BJ (cell line): ENCODE measurements around the gene PRKCZ. TPM values are rescaled to one million over a fixed set of nuclear protein-coding genes. Genes with fewer than 3 reads are reported as not detected.

Experiments
- CTCF ChIA-PET: fragments of 350-600 bp; formaldehyde crosslinking; extraction: SDS; loops from one replicate; lab custom pipeline; 2021; ENCODE audit warnings: antibody characterized with exemption, inconsistent platforms; lab: Yijun Ruan, JAX
- POLR2A ChIA-PET: fragments of 300-600 bp; sonication (Branson Sonifier 250); formaldehyde crosslinking; extraction: SDS; loops from one replicate; lab custom pipeline; 2021; ENCODE audit warnings: antibody characterized with exemption; lab: Charles Lee
- DNase-seq: peaks from one replicate; pipeline ENCODE4 v3.0.0-alpha.2; 2011; ENCODE audit warnings: low read depth
- H3K27me3 ChIP-seq: 2 replicates; pipeline ENCODE4 v1.6.0; 2011; ENCODE audit warnings: low read length; ENCODE audit not compliant: control insufficient read depth, insufficient read depth
- H3K36me3 ChIP-seq: 2 replicates; pipeline ENCODE4 v1.5.1; 2011; ENCODE audit warnings: low read length; ENCODE audit not compliant: control insufficient read depth, insufficient read depth
- H3K4me3 ChIP-seq: 2 replicates; pipeline ENCODE4 v1.5.1; 2011; ENCODE audit warnings: low read depth, mild to moderate bottlenecking, control low read depth, low read length
- polyA plus RNA-seq: library from polyadenylated mRNA; depleted of rRNA; stranded (reverse); fragments of >200 nt; gene quantifications from 2 replicates; pipeline ENCODE4 v1.2.3, GENCODE V29; 2011
- TF ChIP-seq, protein P1 (sequence below): IDR thresholded peaks from 2 replicates; pipeline ENCODE4 v1.5.1; 2011; ENCODE audit warnings: low read depth, mild to moderate bottlenecking, control low read depth, inconsistent platforms, low read length, moderate library complexity; ENCODE audit not compliant: insufficient read depth

PRKCZ gene
- polyA plus RNA-seq, 1 experiment: 2.3 TPM

DNA sequence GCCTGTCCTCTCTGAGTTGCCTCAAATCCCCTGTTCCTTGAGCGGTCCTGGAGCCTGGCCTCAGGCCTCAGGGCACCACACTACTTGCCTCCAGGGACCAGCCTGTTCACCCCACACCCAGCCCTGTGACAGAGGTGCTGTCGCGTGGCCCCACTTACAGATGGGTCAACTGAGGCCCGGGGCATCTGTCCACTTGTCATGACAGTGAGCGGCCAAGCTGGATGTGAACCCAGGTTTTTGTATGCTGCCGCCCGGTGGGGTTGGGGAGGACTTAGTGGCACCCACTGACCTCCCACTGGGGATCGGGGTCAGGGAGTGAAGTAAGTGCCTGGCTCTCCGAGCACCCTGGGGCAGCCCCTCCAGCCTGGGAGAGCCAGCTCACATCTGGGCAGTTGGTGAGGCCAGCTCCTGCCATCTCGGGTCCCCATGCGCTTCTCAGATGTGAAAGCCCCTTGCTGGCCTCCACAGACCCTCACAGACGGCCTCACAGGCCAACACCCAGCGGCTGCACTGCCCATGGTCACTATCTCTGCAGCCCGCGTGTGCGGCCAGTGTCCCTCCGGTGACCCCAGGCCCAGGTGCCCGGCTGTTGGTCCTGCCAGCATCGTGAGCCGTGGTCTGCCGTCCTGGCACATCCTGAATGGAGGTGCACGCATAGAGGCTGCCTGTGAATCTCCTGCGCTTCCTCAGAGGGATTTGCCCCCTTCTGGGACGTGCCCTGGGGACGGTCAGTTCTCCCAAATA, 153.6 kb downstream of the PRKCZ start:
- ChIA-PET CTCF (interaction anchor here (0.9 to 3.6 kb wide), 3 partner anchors 9 to 178 kb away, joined by 3 to 18 read pairs (median 11); partner anchors contain the start of gene FAAP20), POLR2A (interaction anchor here (0.6 to 1.3 kb wide), 2 partner anchors 9 to 12 kb away, joined by 4 read pairs; partner anchors contain the start of gene FAAP20)
- TF ChIP-seq, protein P1, sequence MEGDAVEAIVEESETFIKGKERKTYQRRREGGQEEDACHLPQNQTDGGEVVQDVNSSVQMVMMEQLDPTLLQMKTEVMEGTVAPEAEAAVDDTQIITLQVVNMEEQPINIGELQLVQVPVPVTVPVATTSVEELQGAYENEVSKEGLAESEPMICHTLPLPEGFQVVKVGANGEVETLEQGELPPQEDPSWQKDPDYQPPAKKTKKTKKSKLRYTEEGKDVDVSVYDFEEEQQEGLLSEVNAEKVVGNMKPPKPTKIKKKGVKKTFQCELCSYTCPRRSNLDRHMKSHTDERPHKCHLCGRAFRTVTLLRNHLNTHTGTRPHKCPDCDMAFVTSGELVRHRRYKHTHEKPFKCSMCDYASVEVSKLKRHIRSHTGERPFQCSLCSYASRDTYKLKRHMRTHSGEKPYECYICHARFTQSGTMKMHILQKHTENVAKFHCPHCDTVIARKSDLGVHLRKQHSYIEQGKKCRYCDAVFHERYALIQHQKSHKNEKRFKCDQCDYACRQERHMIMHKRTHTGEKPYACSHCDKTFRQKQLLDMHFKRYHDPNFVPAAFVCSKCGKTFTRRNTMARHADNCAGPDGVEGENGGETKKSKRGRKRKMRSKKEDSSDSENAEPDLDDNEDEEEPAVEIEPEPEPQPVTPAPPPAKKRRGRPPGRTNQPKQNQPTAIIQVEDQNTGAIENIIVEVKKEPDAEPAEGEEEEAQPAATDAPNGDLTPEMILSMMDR: no peak
- Histone ChIP-seq H3K4me3 (peak overlapping the region; percentile 55), H3K36me3 (peaks cover 1% of the 10 kb centered on the region; the same call in 1 of the 2 replicates), H3K27me3 (no peaks in the 10 kb centered on the region)
- no peak for DNase-seq

DNA sequence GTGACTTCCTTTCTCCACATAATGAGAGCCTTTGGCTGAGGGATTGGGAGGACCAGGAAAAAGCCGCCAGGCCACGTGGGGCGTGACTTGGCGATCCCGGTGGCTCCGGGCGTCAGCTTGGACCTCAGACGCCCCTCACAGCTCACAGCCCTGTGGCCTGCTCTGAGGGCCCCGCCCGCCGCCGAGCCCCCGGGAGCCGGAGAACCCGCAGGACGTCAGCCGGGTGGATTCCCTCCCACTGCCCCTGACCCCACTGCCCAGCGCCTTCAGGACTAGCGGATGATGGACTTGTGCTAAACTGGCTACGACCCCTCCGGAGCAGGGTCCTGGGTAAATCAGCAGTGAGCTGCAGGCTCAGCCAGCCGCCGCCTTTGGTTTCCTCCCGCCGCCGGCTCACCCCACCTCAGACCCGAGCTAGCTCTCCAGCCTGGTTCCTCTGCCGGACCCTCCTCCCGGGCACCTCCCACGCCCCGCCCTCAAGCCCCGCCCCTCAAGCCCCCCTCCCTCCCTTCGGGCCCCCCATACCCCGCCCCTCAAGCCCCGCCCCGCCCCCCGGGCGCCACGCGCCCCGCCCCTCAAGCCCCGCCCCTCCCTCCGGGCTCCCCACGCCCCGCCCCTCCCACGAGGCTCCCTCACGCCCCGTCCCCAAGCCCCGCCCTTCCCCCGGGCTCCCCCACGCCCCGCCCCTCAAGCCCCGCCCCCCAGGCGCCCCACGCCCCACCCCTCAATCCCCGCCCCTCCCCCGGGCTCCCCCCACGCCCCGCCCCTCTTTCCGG, 154.4 kb downstream of the PRKCZ start:
- ChIA-PET CTCF (interaction anchor here (0.9 to 3.6 kb wide), 3 partner anchors 9 to 177 kb away, joined by 4 to 18 read pairs (median 11); partner anchors contain the start of gene FAAP20), POLR2A (interaction anchor here (0.6 to 1.3 kb wide), 2 partner anchors 10 to 11 kb away, joined by 4 read pairs; partner anchors contain the start of gene FAAP20)
- peaks cover 1% of the 10 kb centered on the region; the same call in 1 of the 2 replicates for H3K36me3 ChIP-seq
- no peaks in the 10 kb centered on the region for H3K27me3 ChIP-seq
- peak overlapping the region; percentile 55 for H3K4me3 ChIP-seq
- DNase-seq: no peak
- TF ChIP-seq, protein P1: no peak

DNA sequence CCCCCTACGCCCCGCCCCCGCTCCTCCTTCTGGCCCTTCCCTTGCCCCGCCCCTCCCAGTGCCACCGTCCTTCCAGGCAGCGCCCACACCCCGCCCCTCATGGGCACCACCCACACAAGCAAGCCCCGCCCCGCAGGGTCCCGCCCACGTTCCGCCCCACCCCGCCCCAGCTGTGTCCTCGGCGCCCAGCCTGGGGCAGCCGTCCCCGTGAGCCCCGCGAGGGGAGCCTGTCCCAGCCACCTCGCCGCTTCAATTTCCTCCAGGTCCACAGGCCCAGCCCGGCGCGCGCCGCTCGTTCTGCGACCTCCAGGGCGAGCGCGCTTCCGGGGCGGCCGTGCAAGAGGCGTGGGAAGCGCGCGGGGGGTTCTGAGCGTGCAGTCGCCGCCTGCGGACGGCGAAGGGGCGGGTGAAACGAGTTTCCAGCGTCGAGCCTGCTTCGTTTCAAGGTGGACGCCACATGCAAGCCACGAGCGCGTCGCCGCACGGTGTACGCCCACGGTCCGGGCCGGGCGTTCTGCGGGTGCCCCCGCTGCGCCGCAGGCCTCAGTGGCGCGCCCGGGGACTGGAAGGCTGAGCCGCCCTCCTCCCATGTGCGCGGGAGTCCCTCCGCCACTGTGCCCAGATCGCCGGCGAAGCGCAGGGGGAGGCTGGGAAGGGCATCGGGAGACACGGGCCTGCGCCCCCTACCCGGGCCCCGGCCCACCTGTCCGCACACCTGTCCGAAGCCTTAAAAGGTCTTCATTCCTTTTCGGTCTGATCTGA, 155.2 kb downstream of the PRKCZ start:
- Histone ChIP-seq H3K4me3 (peak overlapping the region; percentile 49), H3K36me3 (peaks cover 1% of the 10 kb centered on the region; the same call in 1 of the 2 replicates), H3K27me3 (no peaks in the 10 kb centered on the region)
- CTCF ChIA-PET: interaction anchor here (0.9 to 3.6 kb wide), 3 partner anchors 10 to 176 kb away, joined by 4 to 18 read pairs (median 11); partner anchors contain the start of gene FAAP20
- TF ChIP-seq, protein P1: no peak
- DNase-seq: no peak
- POLR2A ChIA-PET: interaction anchor here (1.3 kb wide), 1 partner anchor 10 kb away, joined by 4 read pairs; the partner anchor contains the start of gene FAAP20

DNA sequence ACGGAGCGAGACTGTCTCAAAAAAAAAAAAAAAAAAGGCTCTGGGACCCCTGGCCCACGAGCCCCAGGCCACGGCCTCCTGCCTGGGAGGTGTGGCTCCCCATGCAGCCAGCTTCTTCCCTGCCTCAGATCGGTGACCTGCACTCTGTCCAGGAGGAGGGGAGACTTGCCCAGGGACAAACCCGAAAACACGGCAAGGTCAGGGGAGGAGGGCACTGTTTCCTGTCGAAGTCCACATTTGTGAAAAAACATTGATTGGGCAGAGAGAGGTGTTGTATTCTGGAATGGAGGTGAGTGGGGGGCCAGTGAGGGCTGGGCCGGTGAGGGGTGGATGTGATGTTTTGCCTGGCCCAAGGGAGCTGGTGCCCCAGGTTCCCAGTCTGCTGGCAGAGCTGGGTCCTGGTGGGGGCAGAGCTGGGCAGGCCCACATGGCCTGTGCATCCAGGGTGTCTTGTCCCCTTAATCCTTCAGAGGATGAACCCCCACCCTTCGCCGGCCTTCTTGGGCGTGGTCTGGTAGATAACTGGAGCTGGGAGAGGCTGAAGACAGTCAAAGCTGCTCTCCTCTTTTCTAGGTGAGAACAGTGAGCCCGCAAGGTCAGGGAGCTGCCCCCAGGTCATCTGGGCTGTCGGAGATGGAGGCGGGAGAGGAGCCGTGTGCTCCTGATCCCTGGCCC, 156.7 kb downstream of the PRKCZ start:
- peaks cover 1% of the 10 kb centered on the region; the same call in 1 of the 2 replicates for H3K36me3 ChIP-seq
- no peaks in the 10 kb centered on the region for H3K27me3 ChIP-seq
- ChIA-PET POLR2A (no interaction called here), CTCF (interaction anchor here (0.7 to 4.3 kb wide), 5 partner anchors 12 to 175 kb away, joined by 3 to 28 read pairs (median 5); partner anchors contain the start of gene FAAP20)
- no peak for DNase-seq
- peak overlapping the region; percentile 13; the same call in 1 of the 2 replicates for H3K4me3 ChIP-seq
- TF ChIP-seq, protein P1: no peak
